SKM-1 treated with dmso at 0.1 percent for 144 hours (cell line): ENCODE results near the gene UGT2A2.

Experiments
- DNase-seq: peaks from one replicate; lab custom pipeline; 2025; ENCODE audit not compliant: unreplicated experiment; lab: John Stamatoyannopoulos, UW

UGT2A2 gene

GRCh38 chr4:69576251-69576877 is 63.1 kb downstream of the UGT2A2 start:
- no peak for DNase-seq

GRCh38 chr4:69568787-69569186 is 70.7 kb downstream of the UGT2A2 start:
- no peak for DNase-seq

- no peak for DNase-seq
Observed at GRCh38 chr4:69563424-69563823, 76.0 kb downstream of the UGT2A2 start.

DNA sequence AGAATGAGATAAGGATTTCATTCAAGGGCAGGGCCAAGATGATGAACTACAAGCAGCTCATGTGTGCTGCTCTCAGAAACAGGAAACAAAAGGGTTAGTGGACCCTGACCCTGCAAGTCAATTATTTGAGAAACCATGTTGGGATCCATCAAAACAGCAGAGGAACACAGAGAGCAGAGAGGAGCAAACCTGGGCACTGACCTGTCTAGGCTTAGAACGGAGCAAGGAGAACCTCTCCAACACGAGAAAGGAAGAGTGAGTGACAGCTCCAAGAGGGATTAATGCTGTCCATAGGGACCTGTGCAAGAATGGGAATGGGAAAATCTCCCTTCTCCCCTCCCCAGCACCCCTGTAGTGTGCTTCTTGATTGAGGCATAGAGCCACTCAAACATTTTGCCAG is 89.8 kb downstream of the UGT2A2 start:
- DNase-seq = no peak

DNA sequence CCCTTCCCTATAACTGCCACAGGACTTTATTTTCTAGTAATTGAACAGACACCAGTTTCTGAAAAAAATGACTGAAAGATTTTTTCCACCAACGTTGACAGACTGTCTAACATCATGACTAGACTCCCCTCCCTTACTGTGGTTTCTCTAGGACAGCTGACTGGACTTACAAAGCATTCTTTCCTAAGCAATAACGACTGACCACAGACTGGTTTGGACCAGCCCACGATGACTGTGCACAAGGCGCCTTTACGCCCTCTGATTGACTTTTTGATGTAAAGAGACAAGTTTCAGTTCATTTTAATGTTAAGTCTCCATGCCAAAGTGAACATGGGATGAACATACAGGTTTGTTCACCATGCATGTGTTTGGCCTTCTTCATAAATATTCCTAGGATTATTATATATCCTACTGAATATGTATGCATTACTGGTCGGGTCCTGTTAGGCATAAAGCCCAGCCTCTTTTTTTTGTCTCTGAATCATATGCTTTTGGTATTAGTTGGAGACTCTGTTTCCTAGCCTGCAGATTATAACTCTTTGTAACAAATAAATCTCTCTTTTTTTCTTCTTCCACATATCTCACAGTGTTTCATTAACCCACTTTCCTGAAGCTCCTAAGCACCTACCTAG is 93.2 kb downstream of the UGT2A2 start:
- DNase-seq = no peak
